Loucy (cell line): ENCODE results near the gene TEX26.

Source experiments
- H2AFZ ChIP-seq: fragments of 200-600 bp; sonication (generic); 2 replicates; pipeline ENCODE4 v1.6.0; 2016; ENCODE audit warnings: antibody characterized with exemption, mild to moderate bottlenecking, low read length, moderate library complexity
- H3F3A ChIP-seq: fragments of 200-600 bp; 2 replicates; pipeline ENCODE4 v1.6.0; 2016; ENCODE audit warnings: antibody characterized with exemption, low read depth, mild to moderate bottlenecking
- H3K27me3 ChIP-seq: fragments of 200-600 bp; sonication (generic); 2 replicates; pipeline ENCODE4 v1.6.1; 2014; ENCODE audit warnings: low read length, mild to moderate bottlenecking; ENCODE audit not compliant: insufficient read depth, poor library complexity, severe bottlenecking
- H3K36me3 ChIP-seq: fragments of 200-600 bp; sonication (generic); 2 replicates; pipeline ENCODE4 v1.6.1; 2016; ENCODE audit warnings: low read length; ENCODE audit not compliant: insufficient read depth
- H3K4me1 ChIP-seq: fragments of 200-600 bp; sonication (generic); 2 replicates; pipeline ENCODE4 v1.5.1; 2014; ENCODE audit warnings: low read length, mild to moderate bottlenecking; ENCODE audit not compliant: insufficient read depth, poor library complexity, severe bottlenecking
- H3K4me2 ChIP-seq: fragments of 200-600 bp; sonication (generic); 2 replicates; pipeline ENCODE4 v1.6.0; 2014; ENCODE audit warnings: antibody characterized with exemption, low read length, low read depth, mild to moderate bottlenecking; ENCODE audit not compliant: poor library complexity, severe bottlenecking
- H3K4me3 ChIP-seq: fragments of 200-600 bp; sonication (generic); 2 replicates; pipeline ENCODE4 v1.5.1; 2014; ENCODE audit warnings: low read length, mild to moderate bottlenecking, mixed read lengths; ENCODE audit not compliant: poor library complexity, severe bottlenecking
- H3K79me2 ChIP-seq: fragments of 200-600 bp; sonication (generic); 2 replicates; pipeline ENCODE4 v1.6.1; 2014; ENCODE audit warnings: low read length; ENCODE audit not compliant: insufficient read depth
- H3K9ac ChIP-seq: fragments of 200-600 bp; sonication (generic); 2 replicates; pipeline ENCODE4 v1.6.0; 2014; ENCODE audit warnings: mild to moderate bottlenecking, low read depth, low read length, moderate library complexity; ENCODE audit not compliant: poor library complexity, severe bottlenecking
- H3K9me2 ChIP-seq: fragments of 200-600 bp; sonication (generic); replicated peaks from 2 replicates; pipeline ENCODE4 v1.6.1; 2016; ENCODE audit warnings: low read depth, low read length, mixed read lengths
- H3K9me3 ChIP-seq: fragments of 200-600 bp; sonication (generic); 2 replicates; pipeline ENCODE4 v1.6.1; 2014; ENCODE audit warnings: mild to moderate bottlenecking, antibody characterized with exemption, low read length, low read depth; ENCODE audit not compliant: insufficient read depth
- H4K20me1 ChIP-seq: fragments of 200-600 bp; sonication (generic); 2 replicates; pipeline ENCODE4 v1.6.0; 2014; ENCODE audit warnings: antibody characterized with exemption, low read length, mild to moderate bottlenecking; ENCODE audit not compliant: insufficient read depth, poor library complexity, severe bottlenecking
- EZH2phosphoT487 ChIP-seq: fragments of 200-600 bp; IDR thresholded peaks from 2 replicates; pipeline ENCODE4 v1.6.1; 2018; ENCODE audit warnings: antibody characterized with exemption, mild to moderate bottlenecking, moderate library complexity, borderline replicate concordance
- TF ChIP-seq, protein P1 (sequence below): fragments of 200-600 bp; sonication (generic); conservative IDR thresholded peaks from 2 replicates; pipeline ENCODE4 v1.5.1; 2014; ENCODE audit warnings: mild to moderate bottlenecking, antibody characterized with exemption, low read length

Gene TEX26

DNA sequence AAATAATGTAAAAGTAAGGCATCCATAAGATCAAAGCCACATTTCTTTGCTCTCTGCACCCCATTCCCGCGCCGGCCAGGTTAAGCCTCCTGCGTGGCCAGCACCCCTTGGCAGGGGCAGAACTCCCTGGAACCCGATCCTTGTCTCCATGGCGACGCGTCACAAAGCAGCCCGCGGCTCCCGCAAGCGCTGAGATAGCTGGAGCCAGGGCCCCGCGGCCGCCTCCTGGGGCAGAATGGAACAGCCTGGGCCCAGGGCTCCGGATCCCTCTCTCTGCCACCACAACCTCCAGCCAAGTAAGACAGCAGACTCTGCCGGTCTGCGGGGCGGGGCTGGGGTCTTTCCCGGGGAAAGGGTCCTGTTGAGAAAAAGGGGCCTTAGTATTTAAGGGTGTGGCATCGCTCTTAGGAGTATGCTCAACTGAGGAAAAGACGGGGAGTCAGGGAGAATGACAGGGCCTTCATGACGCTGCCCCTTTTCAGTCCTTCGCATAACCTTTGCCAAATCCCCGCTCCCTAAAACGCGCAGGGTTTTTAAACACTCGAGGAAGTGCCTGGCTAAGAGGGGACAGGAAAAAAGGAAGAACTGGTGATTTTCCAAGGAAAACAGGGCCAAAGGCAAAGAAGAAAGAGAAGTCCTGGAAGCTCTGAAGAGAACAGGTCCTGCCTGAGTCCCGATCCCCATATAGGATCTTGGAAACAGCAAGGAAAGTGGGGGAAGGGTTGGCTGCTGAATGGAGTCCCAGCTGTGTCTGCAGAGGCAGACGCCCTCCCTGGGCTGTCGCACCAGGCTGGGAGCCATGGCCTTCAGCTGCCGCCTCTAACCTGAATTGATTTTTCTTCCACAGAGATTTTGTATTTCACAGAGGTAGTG lies at the start of gene TEX26:
Gene TEX26, plus strand, starts transcription at position 176 of the 873 bp plus-strand sequence. Its CDS starts 60 bp downstream, at position 236.
- H3F3A ChIP-seq: no peaks in the 10 kb centered on the region
- TF ChIP-seq, protein P1, sequence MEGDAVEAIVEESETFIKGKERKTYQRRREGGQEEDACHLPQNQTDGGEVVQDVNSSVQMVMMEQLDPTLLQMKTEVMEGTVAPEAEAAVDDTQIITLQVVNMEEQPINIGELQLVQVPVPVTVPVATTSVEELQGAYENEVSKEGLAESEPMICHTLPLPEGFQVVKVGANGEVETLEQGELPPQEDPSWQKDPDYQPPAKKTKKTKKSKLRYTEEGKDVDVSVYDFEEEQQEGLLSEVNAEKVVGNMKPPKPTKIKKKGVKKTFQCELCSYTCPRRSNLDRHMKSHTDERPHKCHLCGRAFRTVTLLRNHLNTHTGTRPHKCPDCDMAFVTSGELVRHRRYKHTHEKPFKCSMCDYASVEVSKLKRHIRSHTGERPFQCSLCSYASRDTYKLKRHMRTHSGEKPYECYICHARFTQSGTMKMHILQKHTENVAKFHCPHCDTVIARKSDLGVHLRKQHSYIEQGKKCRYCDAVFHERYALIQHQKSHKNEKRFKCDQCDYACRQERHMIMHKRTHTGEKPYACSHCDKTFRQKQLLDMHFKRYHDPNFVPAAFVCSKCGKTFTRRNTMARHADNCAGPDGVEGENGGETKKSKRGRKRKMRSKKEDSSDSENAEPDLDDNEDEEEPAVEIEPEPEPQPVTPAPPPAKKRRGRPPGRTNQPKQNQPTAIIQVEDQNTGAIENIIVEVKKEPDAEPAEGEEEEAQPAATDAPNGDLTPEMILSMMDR: no peak
- TF ChIP-seq EZH2phosphoT487: no peak
- H3K79me2 ChIP-seq: no peaks in the 10 kb centered on the region
- no peaks in the 10 kb centered on the region for H4K20me1 ChIP-seq
- H3K36me3 ChIP-seq: no peaks in the 10 kb centered on the region
- peaks cover 48% of the 10 kb centered on the region for H3K27me3 ChIP-seq
- no peak within 1 kb of the TSS for H3K4me3 ChIP-seq
- no peaks in the 10 kb centered on the region for H3K9me3 ChIP-seq
- H2AFZ ChIP-seq: no peak within 1 kb of the TSS
- no peaks in the 10 kb centered on the region for H3K9me2 ChIP-seq
- H3K4me2 ChIP-seq: no peak within 1 kb of the TSS
- H3K4me1 ChIP-seq: no peaks in the 10 kb centered on the region
- H3K9ac ChIP-seq: no peak within 1 kb of the TSS

DNA sequence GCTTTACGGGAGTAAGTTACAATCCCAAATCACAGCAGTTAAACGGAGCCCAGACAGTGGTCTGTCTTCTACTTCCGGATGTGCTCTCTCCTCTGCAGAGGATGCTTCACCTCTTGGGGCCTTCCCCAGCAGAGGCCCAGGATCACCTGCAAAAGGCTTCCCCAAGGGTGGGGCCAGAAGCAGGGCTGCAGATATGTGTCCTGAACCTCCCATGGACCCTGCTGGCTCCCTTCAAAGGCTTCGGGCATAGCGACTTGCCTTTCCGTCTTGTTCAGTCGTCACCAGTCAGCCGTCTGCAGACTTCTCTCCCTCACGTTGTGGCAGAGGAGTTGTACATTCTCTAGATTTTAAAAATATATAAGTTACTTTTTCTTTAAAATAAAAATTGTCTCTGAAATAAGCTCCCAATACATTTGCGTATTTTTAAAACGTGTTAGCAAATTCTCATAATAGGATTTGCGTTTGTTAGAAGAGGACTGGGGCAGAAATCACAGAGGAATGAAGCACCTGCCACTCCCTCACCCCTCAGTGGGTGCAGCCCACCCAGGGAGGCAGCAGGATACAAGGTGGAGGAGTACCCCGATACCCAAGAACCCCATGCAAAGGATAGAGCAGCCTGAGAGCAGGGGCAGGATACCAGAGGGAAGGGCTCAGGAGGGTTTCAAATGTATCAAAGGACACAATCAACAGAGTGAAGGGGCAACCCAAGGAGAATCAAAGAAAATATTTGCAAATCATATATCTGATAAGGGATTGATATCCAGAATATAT lies 49.3 kb upstream of the TEX26 start:
- Histone ChIP-seq H3K79me2 (no peaks in the 10 kb centered on the region), H2AFZ (no peak overlapping the region), H3K9me2 (no peaks in the 10 kb centered on the region), H3K9me3 (no peaks in the 10 kb centered on the region), H3F3A (no peaks in the 10 kb centered on the region), H4K20me1 (no peaks in the 10 kb centered on the region), H3K4me2 (no peak overlapping the region), H3K27me3 (peaks cover 12% of the 10 kb centered on the region), H3K4me1 (no peaks in the 10 kb centered on the region), H3K4me3 (no peak overlapping the region), H3K9ac (no peak overlapping the region), H3K36me3 (no peaks in the 10 kb centered on the region)
- TF ChIP-seq, protein P1: no peak
- no peak for TF ChIP-seq EZH2phosphoT487

DNA sequence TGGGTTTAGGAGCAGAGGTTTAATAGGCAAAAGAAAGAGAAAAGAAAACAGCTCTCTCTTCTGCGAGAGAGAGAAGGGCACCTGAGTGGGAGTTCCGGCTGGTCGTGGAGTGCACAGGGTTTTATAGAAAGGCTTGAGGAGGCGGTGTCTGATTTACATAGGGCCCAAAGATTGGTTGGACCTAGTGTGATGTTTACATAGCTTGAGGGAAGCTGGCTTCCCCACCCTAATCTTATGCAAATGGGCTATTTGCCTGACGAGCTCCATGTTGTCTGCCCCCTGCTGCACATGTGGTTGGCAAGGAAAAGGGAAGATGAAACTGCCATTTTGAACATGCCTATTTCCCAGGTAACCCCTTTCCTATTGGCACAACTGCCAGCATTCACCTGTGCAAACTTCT lies 47.9 kb upstream of the TEX26 start:
- no peaks in the 10 kb centered on the region for H3K9me2 ChIP-seq
- no peaks in the 10 kb centered on the region for H3K4me1 ChIP-seq
- no peak overlapping the region for H3K4me2 ChIP-seq
- H3K27me3 ChIP-seq: peaks cover 12% of the 10 kb centered on the region
- no peaks in the 10 kb centered on the region for H3K79me2 ChIP-seq
- no peaks in the 10 kb centered on the region for H4K20me1 ChIP-seq
- no peak overlapping the region for H3K4me3 ChIP-seq
- TF ChIP-seq, protein P1: no peak
- no peak for TF ChIP-seq EZH2phosphoT487
- H3K9ac ChIP-seq: no peak overlapping the region
- no peaks in the 10 kb centered on the region for H3K9me3 ChIP-seq
- H3K36me3 ChIP-seq: no peaks in the 10 kb centered on the region
- no peak overlapping the region for H2AFZ ChIP-seq
- no peaks in the 10 kb centered on the region for H3F3A ChIP-seq
